Measurements from ENCODE around the gene SHH. TPM values are rescaled to one million over a fixed set of nuclear protein-coding genes. Genes with fewer than 3 reads are reported as not detected.

Gene SHH
- total RNA-seq, 1 donor from 2014 or later: 10.4 TPM

DNA sequence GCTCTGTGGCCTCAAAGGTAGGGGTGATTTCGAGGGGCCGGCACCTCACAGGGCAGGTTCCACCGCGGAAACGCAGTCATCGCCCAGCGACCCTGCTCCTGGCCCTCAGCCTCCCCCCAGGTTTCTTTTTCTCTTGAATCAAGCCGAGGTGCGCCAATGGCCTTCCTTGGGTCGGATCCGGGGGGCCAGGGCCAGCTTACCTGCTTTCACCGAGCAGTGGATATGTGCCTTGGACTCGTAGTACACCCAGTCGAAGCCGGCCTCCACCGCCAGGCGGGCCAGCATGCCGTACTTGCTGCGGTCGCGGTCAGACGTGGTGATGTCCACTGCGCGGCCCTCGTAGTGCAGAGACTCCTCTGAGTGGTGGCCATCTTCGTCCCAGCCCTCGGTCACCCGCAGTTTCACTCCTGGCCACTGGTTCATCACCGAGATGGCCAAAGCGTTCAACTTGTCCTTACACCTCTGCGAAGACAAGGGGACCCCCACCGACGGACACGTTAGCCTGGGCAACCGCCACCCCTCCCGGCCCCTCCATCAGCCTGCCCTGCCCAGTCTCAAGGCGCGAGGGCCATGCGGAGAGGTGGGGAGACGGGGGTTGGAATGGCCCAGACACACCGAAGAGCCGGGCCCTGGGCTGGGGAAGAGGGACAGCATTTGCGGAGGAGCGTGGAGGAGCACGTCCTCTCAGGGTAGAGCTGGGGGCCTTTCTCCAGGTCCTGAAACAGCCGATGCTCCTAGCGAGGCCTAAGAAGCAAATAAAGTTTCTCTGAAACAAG, 6.0 kb downstream of the SHH start:
- no peak for DNase-seq (ENCODE audit: low read depth)

DNA sequence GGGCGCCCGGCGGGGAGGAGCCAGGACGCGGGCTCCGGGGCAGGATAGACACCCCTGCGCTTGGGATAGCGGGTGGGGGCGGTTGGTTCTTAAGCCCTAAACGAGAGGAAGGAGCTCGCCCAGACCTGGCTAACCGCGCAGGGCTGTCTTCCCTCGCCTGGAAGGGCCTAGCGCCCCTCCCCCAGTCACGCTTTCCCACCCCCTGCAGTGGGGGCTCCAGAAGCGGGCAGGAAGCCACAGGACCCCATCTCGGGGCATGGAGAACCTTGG, 6.5 kb downstream of the SHH start:
- no peak for DNase-seq (ENCODE audit: low read depth)

DNA sequence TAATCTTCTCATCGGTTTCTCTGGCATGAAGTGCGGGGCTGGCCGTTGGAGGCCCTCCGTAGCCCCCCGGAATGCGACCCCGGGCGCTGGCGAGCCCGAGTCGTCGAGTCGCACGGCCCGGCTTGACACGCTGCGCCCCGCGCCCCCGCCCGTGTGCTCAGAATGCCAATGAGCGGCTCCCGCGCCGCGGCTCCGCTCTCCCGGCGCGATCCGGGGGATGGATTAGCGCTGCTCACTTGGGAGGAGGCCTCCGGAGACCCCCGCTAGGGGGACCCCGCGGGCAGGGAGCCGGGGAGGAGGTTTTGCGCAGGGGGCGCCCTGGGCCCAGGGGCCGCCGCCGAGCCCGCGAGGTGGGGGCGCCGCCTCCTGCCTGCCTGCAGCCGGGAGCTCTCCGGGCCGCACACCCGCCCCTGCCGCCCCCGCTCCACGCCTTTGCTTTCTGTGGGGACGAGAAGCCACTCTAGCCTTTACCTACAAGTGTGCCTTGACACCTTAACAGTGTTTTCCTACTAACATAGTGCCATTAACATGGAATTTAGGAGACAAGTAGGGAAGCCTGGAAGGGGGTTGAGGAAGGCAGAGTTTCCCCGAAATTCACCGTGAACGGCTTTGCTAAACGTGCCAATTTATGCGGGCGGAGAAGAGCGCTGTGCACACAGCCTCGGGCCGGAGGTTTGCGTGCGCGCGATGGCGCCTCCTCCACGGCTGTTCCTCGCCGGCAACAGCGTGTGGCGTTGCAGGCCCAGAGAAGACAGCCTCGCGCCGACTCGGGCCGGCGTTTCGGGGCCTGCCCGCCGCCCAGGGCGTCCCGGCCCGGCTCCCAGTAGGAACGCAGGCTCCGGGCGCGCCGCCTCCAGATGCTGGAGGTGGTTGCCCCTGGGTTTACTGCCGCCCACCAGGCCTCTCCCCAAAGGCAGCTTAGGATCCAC, 7.1 kb downstream of the SHH start:
- DNase-seq (ENCODE audit: low read depth): no peak

DNA sequence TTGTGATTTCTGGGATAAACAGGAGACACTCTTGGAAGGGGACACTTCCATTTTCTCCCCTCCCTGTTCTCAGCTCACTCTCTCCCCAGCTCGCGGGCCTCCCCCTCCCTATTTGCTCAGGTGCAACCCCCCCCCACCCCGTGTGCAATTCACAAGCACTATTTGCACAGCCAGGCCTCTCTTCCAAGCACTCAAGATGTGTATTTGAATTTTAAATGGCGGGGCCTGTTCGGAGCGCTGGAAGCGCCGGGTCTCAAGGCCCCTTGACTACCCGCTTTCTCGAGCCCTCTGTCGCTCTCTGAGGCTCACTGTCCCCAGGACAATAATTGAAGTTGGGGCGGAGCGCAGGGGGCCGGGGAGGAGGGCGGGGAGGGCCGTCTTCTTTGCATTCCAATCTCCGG, 7.8 kb downstream of the SHH start:
- DNase-seq (ENCODE audit: low read depth): no peak

DNA sequence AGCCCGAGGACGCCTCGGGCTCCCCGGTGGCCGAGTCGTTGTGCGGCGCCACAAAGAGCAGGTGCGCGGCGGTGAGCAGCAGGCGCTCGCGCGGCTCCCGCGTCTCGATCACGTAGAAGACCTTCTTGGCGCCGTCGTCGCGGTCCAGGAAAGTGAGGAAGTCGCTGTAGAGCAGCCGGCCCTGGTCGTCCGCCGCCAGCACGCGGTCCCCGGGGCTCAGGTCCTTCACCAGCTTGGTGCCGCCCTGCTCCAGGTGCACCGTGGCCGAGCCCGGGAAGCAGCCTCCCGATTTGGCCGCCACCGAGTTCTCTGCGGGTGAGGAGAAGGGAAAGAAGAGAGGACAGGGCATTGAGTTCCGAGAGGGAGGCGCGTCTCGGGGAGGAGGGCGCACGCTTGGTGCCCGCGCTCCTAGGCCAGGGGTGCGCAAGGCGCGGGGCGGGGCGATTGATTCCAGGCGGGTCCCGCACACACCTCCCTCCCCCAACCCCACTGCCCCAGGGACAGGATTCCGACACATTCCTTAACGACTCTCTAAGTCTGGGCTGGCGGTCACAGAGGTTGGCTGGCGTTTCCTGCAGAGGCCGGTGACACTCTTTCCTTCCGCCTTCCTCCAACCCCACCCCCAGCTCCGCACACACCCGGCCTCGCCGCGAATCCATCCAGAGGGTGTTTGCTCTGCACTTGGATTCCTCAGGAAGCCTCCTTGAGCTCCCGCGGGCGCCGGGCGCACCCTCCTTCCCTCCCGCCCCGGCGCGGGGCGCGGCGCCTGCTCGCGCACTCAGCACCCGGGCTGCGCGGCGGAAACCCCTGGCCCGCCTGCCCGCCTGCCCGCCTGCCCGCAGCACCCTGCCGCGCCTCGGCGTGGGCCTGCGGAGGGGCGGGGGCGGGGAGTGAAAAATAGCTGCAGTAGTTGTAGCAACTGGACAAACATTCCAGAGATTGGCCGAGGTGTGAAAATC, 8.6 kb downstream of the SHH start:
- DNase-seq (ENCODE audit: low read depth): no peak

DNA sequence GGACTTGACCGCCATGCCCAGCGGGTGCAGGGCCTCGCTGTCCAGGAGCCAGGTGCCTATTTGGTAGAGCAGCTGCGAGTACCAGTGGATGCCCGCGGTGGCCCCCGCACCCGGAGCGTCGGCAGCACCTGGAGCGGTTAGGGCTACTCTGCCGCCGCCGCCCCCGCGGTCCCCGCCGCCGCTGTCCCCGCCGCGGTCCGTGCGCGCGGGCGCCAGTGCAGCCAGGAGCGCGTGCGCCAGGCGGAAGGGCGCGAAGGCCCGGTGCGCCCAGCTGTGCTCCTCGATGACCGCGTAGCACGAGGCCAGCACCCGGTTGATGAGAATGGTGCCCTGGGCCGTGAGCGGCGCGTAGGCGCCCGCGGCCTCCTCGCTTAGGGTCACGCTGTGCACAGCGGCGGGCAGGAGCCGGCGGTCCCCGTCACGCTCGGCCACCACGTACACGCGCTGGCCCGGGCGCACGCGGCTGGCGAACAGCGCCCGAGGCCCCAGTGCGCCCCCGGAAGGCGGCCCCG, 9.3 kb downstream of the SHH start:
- DNase-seq (ENCODE audit: low read depth): no peak

DNA sequence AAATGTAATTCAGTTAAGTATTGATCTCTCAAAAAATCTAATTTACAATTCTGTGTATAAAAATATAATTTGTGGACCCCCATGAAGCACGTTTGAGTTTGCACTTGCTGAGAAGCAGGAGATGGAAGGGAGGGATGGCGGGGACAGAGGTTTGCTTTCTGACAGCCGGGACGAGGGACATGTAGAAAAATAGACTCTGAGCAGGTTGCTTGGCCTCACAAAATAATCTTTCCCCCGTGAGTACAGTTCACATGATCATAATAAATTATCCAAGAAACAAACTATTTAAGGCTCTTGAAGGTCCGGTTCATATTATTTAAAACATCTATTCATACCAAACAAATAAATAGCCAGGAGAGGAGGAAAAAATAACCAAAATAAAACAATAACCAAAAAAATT, 10.0 kb downstream of the SHH start:
- no peak for DNase-seq (ENCODE audit: low read depth)

DNA sequence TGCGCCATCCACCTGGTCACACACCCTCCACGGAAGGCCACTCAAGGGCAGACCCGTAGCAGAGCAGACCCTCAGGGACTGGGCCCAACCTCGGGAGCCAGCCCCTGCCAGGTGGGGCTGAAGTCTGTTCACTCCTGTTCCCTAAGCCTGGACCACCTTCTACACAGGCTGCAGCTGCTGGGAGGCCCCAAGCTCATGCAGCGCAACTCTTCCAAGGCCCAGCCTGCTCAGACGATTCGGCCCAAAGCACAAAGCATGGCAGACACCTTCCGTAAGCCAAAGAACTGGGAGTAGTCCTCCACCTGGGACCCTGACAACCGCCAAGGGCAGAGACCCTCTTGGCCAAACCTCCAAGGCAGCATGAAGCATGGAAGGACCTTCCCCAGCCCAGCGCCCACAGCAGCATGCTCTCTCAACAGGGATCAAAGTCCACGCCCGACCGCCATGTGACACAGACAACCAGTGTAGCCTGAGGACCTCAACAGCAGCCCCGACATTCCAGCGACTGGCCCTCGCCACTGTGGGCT, 11.5 kb downstream of the SHH start:
- DNase-seq (ENCODE audit: low read depth): no peak

DNA sequence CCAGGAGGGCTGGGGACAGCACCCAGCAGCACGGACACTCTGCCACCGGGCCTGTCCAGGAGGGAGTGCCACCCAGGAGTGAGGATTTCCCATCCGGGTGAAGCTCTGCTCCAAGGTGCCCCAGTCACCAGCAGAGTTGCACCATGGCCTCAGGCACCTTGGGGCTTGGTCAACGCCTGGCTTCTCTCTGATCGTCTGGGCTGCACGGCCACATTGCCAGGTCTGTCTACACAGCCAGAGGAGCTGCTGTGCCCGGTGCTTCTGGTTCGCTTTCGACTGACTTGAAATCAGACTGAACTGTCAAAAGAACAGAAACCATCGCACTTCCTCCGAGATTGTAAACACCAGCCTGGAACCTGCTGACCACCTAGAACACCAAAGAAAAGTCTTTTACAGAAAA, 12.0 kb downstream of the SHH start:
- no peak for DNase-seq (ENCODE audit: low read depth)

DNA sequence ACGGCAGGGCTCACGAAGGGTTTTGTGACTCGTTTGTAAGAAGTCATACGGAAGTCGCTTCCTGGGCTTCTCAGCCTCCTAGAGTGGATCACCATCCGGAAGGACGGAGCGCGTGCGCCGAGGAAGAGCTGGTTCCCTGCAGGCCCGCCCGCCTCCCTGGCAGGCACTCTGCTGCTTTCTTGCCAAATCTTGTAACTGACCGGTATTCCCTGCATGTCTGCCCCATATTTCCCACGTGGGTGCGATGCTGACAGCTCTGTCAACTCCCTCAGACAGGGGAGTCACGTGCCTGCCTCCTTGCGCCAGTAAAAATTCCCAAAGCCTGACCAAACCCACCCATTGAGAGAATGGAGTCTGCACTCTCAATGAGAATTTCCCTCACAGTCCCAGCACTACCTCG, 12.7 kb downstream of the SHH start:
- DNase-seq (ENCODE audit: low read depth): no peak

DNA sequence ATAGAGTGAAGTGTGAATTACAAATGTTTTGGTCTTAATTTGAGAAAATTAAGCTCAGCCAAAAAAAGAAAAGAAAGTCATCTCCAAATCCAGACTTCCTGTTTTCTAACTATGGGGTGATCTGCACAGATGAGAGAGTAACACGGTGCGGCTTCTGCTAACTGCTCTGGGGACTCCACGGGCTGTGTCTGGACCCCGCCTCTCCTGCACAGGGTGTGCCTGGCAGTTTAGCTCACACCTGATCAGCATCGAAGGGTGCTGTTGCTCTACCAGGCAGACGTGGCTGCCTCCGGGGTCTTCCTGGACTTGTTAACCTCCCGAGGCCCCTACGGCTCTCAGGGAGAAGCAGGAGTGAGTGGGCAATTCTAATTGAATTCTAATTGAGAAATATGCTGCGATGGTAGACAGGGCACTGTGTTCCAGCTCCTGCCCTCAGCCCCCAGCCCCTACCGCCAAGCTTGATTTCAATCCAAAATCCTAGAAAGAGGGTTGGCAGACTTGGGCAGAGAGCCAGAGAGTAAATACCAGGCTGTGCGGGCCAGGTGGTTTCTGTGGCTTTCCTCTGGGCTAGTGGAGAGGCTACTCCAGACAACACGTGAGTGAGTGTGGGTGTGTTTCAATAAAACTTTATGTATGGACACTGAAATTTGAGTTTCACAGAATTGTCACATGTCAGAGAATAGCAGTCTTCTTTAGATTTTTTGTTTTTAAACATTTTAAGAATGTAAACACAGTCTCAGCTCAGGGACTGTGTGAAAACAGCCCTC, 13.4 kb downstream of the SHH start:
- DNase-seq (ENCODE audit: low read depth): no peak

DNA sequence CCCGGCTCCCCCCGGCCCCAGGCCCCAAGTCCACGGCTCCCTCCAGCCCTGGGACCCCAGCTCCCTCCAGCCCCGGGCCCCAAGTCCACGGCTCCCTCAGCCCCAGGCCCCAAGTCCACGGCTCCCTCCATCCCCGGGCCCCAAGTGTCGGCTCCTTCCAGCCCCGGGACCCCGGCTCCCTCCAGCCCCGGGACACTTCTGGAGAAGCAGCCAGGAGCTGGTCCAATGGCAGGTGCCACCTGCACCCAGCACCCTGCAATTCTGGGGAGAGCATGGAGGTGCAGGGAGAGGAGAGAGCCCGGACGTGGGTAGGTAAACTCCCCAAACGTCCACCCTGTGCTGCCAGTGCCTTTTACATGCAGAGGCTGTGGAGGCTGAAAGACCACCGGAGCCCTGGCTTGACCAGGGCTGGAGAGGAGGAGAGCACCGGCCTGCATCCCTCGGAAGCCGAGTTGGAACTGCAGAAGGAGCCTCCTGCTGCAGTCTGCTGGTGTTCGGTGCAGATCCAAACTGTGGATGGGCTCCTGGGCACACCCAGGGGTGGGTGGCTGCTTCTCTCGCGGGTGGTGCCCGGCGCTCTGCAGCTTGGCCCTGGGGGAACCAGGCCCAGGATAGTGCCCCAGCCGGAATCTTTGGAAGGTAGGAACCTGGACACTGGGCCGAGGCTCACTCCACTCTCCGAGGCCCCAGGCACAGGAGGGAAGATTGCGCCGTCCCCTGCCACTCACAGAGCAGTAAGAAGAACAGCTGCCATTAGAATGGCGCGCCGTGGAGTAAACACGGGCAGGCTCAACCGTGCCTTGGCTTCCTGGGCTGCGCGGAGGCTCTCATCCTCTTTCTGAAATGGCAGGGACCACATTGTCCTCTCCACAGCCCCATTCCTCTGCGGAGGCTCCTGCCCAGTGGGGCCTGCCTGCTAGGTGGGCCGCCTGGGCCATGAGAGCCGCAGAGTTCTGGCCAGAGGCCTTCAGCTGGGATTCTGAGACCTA, 14.7 kb downstream of the SHH start:
- DNase-seq (ENCODE audit: low read depth): no peak

DNA sequence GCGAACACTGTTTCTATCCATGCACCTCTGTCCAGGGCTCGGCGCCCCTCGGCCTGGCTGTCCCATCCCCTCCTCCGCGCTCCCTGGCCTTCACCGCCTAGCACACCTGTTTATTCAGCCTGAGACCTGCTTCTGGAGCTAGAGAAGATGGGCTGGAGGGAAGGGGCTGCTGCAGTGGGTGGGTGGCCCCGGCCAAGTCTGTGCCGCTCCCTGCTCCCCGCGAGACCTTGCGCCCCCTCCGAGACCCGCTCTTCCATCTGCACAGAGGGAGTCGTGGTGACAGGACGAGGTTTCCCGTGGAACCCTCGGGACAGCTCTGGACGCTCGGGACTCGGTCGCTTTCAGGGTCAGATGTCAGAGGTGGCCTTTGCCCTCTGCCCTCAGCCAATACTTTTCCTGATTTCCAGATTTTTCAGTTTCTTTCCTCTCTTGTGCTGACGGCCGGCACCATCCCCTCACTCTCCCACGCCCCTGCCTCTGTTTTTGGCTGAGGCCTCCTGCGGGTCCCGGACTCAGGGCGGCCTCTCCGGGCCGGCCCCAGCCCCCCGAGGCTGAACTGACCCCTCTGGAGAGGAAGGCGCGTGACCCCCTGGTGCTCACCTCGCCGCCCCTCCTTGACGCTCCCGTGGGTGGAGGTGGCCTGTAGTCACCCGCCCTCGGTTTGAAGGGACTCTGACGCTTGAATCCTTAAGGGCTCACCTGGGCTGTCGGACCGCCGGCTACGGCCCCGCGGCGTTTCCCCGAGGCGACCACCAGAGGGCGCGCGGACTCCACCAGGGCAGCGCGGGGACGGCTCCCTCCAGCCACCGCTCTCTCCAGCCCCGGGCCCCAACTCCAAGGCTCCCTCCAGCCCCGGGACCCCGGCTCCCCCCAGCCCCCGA, 15.6 kb downstream of the SHH start:
- DNase-seq (ENCODE audit: low read depth): no peak

DNA sequence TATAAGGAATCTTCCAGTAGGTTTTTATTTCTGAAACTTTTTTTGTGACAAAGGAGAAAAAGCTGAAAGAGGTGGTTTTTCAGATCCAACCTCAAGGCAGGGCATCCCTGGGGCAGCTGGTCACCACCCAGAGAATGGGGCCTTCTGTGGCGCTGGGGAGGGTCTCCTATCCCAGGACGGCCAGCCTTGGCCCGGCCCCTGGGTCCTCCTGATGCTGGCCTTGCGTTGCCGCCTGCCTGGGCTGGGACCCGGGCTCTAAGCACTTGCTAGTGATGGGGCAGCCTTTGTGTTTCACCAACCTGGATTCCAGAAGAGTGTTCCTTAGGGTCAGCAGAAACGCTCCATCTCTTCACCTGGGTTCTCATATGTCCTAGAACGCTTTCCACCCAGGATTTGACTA, 16.3 kb downstream of the SHH start:
- no peak for DNase-seq (ENCODE audit: low read depth)

DNA sequence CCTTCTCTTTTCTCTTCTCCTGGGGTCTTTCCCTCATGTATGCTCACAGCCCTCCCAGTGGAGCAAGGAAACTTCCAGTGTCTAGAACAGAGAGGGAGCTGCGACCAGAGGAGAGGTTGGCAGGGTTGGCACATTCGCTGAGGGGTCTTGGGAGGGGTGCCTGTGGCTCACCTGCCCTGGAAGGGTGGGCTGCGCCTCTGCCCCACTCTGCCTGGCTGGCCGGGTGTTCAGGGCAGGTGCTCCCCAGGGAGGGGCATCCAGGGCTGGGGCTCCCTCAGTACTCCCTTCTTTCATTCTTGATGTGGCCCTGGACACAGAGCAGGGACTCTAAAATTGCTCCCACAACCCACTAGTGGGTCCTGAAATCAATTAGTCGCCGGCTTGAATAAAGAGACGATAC, 16.9 kb downstream of the SHH start:
- no peak for DNase-seq (ENCODE audit: low read depth)

DNA sequence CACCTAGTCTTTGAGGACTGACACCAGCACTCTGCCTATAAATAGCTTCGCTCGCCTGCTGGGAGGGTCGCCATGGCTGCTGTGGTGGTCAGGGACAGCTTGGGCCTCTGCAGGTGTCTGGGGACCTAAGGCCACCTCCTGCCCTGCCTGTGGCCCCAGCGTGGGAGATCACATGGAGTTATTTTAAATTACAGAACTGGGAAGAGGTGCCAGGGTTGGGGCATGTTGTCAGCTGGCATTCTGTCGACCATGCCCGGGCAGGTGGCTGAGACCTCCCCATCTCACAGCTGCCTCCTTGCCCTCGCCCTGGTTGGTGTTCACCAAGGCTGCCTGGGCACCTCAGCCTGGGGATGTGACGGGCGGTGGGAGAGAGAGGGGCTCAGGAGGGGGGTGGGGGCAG, 18.1 kb downstream of the SHH start:
- no peak for DNase-seq (ENCODE audit: low read depth)

DNA sequence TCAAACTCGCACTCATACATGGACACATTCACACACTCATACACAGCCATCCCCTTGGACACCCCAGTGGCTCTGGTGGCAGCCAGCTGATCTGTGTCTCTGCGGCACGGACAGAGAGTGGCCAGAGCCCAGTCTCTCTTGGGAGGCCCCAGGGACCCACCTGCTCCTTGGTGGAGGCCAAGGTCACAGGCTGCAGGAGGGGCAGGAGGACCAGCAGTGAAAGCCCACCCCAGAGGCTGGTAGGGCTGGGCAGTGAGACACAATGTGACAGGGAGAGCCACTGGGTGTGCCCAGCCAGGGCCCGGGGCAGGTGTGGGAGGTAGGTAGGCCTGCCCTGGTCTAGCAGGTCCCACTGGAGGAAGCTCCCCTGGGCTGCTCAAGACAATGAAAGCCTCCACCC, 18.5 kb downstream of the SHH start:
- no peak for DNase-seq (ENCODE audit: low read depth)

DNA sequence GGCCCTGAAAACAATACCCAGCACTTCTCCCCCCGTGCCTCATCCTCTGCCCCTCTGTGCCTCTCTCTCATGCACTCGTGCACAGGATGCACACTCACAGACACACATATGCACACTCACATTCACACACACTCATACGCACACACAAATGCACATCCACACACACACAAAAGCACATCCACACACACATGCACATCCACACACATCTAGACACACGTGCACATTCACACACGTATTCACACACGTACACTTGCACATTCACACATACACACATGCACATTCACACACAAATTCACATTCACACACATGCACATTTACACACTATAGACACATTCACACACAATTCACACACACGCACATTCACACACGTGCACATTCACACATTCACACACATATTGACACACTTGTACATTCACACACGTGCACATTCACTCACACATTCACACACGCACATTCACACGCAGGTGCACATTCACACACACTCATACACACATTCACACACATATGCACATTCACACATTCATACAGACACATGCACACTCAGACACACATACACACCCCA, 19.2 kb downstream of the SHH start:
- no peak for DNase-seq (ENCODE audit: low read depth)

Measured in renal cortical epithelial cell (primary cell).